Mucosa of rectum (tissue), 2 donors: ENCODE data around the gene GRAMD4.

Source experiments
- H3K27ac ChIP-seq, 2 donors: one replicate each; pipeline ENCODE4 v1.7.0; 2013; ENCODE audit warnings: inconsistent platforms in 2 of 2, low read depth in 2 of 2, low read length in 2 of 2
- H3K27me3 ChIP-seq, 2 donors: one replicate each; pipeline ENCODE4 v1.7.0; 2013; ENCODE audit warnings: low read length in 2 of 2; ENCODE audit not compliant: control insufficient read depth in 2 of 2, insufficient read depth in 2 of 2
- H3K36me3 ChIP-seq, 2 donors: one replicate each; pipeline ENCODE4 v1.7.0; 2013; ENCODE audit warnings: low read length in 2 of 2; ENCODE audit not compliant: control insufficient read depth in 2 of 2, insufficient read depth in 2 of 2
- H3K4me1 ChIP-seq, 2 donors: one replicate each; pipeline ENCODE4 v1.7.0; 2013; ENCODE audit warnings: low read length in 2 of 2, mild to moderate bottlenecking in 1 of 2; ENCODE audit not compliant: control insufficient read depth in 2 of 2, insufficient read depth in 2 of 2
- H3K4me3 ChIP-seq, 2 donors: one replicate each; pipeline ENCODE4 v1.7.0; 2013; ENCODE audit warnings: low read length in 2 of 2
- H3K9ac ChIP-seq, 2 donors: one replicate each; pipeline ENCODE4 v1.7.0; 2013; ENCODE audit warnings: low read length in 2 of 2, low read depth in 1 of 2, mild to moderate bottlenecking in 1 of 2
- H3K9me3 ChIP-seq, 2 donors: one replicate each; pipeline ENCODE4 v1.7.0; 2013; ENCODE audit warnings: low read length in 2 of 2; ENCODE audit not compliant: control insufficient read depth in 2 of 2
- donor health status: healthy.
- donor health status: Normal muscosa, but diverticular disease.

The GRAMD4 gene

GRCh38 chr22:46583571-46583970 is 36.6 kb upstream of the GRAMD4 start:
- Histone ChIP-seq H3K27ac (peak overlapping the region; percentile 95), H3K36me3 (no peaks in the 10 kb centered on the region), H3K4me1 (peaks cover 75 to 83% of the 10 kb centered on the region in 2 donors)

DNA sequence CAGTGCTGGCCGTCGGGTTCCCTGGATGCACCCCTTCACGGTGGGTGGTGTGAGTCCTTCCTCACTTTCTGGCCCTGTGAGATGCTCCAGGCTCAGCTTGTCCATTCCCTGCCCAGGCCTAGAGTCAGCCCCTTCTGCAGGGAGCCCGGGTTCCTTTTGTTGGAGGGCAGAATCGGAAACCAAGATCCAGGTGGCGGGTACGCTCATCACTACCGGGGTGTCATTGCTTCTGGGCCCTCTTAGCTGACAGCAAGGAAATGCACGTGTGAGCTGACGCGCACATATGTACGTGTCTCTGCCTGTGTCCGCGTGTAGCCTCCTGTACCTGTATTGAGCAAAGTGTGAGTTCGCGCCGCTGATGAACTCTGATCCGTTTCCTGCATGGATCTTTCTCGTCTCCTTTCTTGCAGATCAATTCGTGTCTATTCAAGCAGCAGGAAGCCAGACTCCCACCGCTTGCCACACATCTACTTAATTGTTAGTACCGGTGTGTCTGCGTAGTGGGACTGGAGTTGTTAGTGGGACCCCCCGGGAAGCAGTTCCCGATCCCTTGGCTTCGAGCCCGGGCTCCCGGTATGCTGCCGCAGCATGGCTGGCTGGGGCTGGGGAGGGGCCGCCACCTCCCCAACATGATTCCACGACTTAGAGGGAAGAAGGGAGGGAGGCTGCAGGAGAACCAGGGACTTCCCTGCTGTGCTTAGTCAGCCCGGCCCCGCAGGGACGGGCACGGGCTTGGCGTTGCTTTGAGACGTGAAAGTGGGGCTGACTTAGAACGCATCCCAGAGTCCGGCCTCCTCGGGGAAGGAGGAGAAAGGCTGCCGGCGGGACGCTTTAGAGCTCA is 35.9 kb upstream of the GRAMD4 start:
- H3K9me3 ChIP-seq = no peaks in the 10 kb centered on the region
- H3K9ac ChIP-seq = no peak overlapping the region
- H3K27ac ChIP-seq = peak overlapping the region; percentile 95
- H3K36me3 ChIP-seq = no peaks in the 10 kb centered on the region
- no peaks in the 10 kb centered on the region for H3K27me3 ChIP-seq
- H3K4me1 ChIP-seq = peaks cover 69 to 83% of the 10 kb centered on the region in 2 donors
- H3K4me3 ChIP-seq = no peak overlapping the region

More at GRCh38 chr22:46583571-46583970, 36.6 kb upstream of the GRAMD4 start:
- no peak overlapping the region for H3K9ac ChIP-seq
- no peaks in the 10 kb centered on the region for H3K9me3 ChIP-seq
- H3K4me3 ChIP-seq = no peak overlapping the region
- H3K27me3 ChIP-seq = no peaks in the 10 kb centered on the region

- H3K27ac ChIP-seq = peak overlapping the region; percentile 48 to 87
- no peaks in the 10 kb centered on the region for H3K36me3 ChIP-seq
- H3K4me3 ChIP-seq = no peak overlapping the region
- H3K4me1 ChIP-seq = peaks cover 59 to 81% of the 10 kb centered on the region in 2 donors
- no peaks in the 10 kb centered on the region for H3K9me3 ChIP-seq
- H3K9ac ChIP-seq = peak overlapping the region in 1 of 2 donors; percentile 65
- no peaks in the 10 kb centered on the region for H3K27me3 ChIP-seq
Observed at GRCh38 chr22:46585340-46586122, 34.7 kb upstream of the GRAMD4 start.

DNA sequence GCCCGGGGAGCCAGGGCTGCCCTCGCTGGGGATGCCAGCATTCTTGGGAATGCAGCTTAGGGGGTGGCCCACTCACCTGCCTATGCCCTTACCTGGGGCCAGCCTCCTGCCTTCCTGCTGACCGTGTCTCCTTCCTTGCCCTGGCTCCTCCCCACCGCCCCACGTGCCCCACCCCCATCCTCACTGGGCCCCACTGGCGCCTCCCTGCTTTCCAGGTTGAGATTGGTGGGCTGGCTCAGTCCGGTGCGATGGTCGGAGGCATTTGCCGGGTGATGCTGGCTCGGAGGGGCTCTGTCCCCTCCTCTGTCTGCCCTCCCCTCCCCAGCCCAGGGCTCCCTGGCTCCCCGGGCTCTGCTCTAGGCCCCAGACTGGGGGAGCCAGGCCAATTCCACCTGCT is 34.1 kb upstream of the GRAMD4 start:
- Histone ChIP-seq H3K4me1 (peaks cover 55 to 78% of the 10 kb centered on the region in 2 donors), H3K27me3 (no peaks in the 10 kb centered on the region), H3K36me3 (no peaks in the 10 kb centered on the region), H3K27ac (peak overlapping the region; percentile 77 to 87), H3K9ac (peak overlapping the region in 1 of 2 donors; percentile 70), H3K9me3 (no peaks in the 10 kb centered on the region), H3K4me3 (peak overlapping the region in 1 of 2 donors; percentile 47)

GRCh38 chr22:46586531-46587011 is 33.6 kb upstream of the GRAMD4 start:
- no peaks in the 10 kb centered on the region for H3K9me3 ChIP-seq
- peak overlapping the region; percentile 9 to 70 for H3K9ac ChIP-seq
- H3K36me3 ChIP-seq = no peaks in the 10 kb centered on the region
- peaks cover 50 to 77% of the 10 kb centered on the region in 2 donors for H3K4me1 ChIP-seq
- H3K4me3 ChIP-seq = peak overlapping the region; percentile 5 to 47
- peak overlapping the region; percentile 77 to 87 for H3K27ac ChIP-seq
- no peaks in the 10 kb centered on the region for H3K27me3 ChIP-seq

DNA sequence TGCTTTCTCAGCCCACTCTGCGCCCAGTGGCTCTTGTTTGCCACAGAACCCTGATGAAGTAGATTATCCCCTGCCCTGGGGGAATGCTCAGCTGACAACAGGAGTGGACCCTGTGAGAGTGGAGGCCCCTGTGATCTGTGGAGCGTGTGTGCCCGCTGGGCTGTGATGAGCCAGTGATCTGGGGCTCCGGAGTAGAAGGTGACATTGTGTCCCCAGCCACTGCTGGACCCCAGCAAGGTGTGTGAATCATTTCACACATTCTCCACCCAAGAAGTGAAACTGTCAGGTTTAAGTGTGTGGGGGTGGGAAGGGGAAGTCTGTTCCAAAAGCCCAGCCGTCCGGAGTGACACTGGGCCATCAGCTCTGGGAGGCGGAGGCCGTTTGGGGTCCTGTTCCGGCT is 33.1 kb upstream of the GRAMD4 start:
- Histone ChIP-seq H3K9ac (peak overlapping the region in 1 of 2 donors; percentile 70), H3K9me3 (no peaks in the 10 kb centered on the region), H3K4me3 (peak overlapping the region; percentile 5 to 47), H3K27me3 (no peaks in the 10 kb centered on the region), H3K4me1 (peaks cover 45 to 72% of the 10 kb centered on the region in 2 donors), H3K36me3 (no peaks in the 10 kb centered on the region), H3K27ac (peak overlapping the region; percentile 77 to 87)

DNA sequence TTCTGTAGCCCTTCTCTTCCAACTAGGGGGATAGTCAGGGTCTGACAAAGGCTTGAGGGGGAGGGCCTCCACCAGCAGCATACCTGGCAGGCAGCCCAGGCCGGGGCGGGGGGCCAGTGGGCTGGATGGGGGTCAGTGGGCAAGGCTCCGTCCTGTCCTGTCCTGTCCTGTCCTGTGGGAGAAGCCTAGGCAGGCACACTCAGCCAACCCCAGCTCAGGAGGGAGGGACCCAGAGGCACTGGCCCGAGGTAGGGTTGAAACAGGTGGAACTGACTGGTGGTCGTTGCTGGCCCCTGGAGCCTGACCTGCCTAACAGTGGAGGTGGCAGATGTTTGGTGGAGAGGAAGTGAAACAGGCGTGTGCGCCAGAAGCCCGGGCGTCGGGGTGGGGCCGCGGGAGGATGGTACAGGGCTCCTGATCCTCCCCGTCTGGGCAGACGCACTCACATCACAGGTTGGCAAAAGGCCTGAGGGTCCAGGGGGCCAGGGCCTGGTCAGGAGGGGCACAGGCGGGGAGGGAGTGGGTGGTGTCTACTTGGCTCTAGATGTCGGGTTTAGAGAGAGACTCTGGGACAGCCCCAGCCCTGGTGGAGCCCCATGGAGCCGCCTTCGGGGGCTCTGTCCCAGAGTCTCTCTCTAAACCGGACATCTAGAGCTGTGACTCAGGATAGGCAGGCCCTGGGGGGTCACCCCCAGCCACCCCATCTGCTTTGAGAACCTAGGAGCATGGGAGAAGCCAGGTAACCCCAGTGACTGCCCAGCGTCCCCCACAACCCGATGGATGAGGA is 32.5 kb upstream of the GRAMD4 start:
- Histone ChIP-seq H3K27me3 (no peaks in the 10 kb centered on the region), H3K36me3 (no peaks in the 10 kb centered on the region), H3K4me1 (peaks cover 40 to 66% of the 10 kb centered on the region in 2 donors), H3K27ac (peak overlapping the region; percentile 77 to 87), H3K4me3 (peak overlapping the region; percentile 47 to 50), H3K9me3 (no peaks in the 10 kb centered on the region), H3K9ac (peak overlapping the region in 1 of 2 donors; percentile 70)

DNA sequence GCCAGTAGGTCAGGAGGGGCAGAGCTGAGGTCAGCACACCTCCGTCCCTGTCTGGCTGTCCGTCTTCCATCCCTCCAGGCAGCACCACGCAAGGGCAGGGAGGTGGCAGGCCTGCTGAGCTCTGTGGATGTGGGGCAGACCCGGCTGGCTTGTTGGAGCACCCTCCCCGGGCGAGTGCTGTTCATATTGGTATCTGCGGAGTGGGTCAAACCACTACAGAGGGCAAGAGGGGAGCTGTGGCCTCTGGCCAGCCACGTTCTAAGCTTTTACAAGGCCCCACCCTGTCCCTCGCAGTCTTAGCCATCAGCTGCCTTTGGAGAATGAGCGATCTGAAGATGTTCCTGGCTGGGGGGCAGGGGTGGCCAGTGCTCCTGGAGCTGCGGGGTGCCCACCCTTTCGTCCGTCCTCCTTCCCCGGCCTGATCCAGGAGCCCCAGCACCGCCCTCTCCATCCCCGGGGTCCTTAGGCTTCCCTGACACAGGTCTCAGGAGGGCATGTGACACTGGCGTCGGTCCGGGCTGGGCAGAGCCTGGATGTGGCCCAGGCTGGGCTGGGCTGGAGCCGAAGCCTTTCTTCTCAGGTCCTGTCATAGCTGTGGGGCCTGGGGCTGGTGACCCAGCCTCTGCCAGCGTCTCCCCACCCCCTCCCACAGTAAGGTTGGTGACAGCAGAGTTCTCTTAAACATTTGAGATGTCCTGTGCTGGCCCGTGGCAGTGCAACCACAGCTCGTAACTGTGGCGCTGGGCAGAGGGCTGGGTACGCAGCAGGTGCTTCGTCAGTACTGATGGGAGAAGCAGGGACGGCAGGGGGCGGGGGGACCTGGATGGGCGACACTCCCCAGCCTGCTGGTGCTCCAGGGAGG is 31.7 kb upstream of the GRAMD4 start:
- Histone ChIP-seq H3K27me3 (no peaks in the 10 kb centered on the region), H3K9ac (peak overlapping the region in 1 of 2 donors; percentile 70), H3K9me3 (no peaks in the 10 kb centered on the region), H3K36me3 (peaks cover 0 to 5% of the 10 kb centered on the region in 2 donors), H3K4me1 (peaks cover 40 to 58% of the 10 kb centered on the region in 2 donors), H3K4me3 (peak overlapping the region in 1 of 2 donors; percentile 42), H3K27ac (peak overlapping the region; percentile 77 to 87)
